ENCODE results near the gene MCL1. TPM values are rescaled to one million over a fixed set of nuclear protein-coding genes. Genes with fewer than 3 reads are reported as not detected.

MCL1 gene
- total and polyA plus RNA-seq, 2 of the 13 experiments (the other 11 are each of a cell fraction or from before 2014, with no cell fraction given), result 69.5 to 125 TPM

DNA sequence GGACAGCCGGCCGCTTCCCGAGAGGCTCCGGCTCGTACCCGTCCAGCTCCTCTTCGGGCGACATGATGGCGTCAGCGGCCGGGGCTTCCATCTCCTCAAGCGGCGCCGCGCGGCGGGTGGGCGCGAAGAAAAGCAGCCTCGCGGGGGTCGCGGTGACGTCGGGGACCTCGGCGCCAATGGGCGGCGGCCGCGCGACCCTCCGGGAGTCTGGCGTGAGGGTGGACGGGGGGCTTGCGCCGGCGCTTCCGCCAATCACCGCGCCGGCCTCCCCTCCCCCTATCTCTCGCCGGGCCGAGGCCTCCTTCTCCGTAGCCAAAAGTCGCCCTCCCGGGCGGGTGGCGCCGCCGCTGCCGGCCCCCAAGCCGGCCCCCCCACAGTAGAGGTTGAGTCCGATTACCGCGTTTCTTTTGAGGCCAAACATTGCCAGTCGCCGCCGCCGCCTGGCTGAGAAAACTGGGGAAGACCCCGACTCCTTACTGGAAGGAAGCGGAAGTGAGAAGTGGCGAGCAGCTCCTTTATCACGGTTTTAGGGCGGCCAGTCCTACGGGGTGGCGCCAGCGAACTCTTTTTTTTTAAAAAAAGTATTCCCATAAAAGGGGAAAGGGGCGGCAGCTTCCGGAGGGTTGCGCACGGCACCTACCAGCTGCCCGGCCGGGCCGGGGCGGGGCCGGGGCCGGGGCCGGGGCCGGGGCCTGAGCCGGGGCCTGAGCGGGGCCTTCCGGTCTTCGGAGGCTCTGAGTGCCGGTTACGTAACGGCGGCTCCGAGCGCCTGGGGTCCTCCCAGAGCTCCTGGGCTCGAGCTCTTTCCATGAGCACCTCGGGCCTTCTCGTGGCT lies at the start of gene MCL1 (continued):
- TF ChIP-seq, protein P1, sequence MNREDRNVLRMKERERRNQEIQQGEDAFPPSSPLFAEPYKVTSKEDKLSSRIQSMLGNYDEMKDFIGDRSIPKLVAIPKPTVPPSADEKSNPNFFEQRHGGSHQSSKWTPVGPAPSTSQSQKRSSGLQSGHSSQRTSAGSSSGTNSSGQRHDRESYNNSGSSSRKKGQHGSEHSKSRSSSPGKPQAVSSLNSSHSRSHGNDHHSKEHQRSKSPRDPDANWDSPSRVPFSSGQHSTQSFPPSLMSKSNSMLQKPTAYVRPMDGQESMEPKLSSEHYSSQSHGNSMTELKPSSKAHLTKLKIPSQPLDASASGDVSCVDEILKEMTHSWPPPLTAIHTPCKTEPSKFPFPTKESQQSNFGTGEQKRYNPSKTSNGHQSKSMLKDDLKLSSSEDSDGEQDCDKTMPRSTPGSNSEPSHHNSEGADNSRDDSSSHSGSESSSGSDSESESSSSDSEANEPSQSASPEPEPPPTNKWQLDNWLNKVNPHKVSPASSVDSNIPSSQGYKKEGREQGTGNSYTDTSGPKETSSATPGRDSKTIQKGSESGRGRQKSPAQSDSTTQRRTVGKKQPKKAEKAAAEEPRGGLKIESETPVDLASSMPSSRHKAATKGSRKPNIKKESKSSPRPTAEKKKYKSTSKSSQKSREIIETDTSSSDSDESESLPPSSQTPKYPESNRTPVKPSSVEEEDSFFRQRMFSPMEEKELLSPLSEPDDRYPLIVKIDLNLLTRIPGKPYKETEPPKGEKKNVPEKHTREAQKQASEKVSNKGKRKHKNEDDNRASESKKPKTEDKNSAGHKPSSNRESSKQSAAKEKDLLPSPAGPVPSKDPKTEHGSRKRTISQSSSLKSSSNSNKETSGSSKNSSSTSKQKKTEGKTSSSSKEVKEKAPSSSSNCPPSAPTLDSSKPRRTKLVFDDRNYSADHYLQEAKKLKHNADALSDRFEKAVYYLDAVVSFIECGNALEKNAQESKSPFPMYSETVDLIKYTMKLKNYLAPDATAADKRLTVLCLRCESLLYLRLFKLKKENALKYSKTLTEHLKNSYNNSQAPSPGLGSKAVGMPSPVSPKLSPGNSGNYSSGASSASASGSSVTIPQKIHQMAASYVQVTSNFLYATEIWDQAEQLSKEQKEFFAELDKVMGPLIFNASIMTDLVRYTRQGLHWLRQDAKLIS (CRISPR knock-in tag; IDR thresholded peaks at IDR 0.05), result peak; percentile 93
- TF ChIP-seq KDM2A (CRISPR knock-in tag; IDR thresholded peaks at IDR 0.05; ENCODE audit: borderline replicate concordance, low read depth) (peak; percentile 56; the same call in 1 of the 2 replicates), ZNF713 (CRISPR knock-in tag; IDR thresholded peaks at IDR 0.05) (no peak), KAT8 (CRISPR knock-in tag; IDR thresholded peaks at IDR 0.05) (peak; percentile 79), ZBTB8A (CRISPR knock-in tag; IDR thresholded peaks at IDR 0.05; ENCODE audit: borderline replicate concordance, low read depth) (no peak), ARID2 (CRISPR knock-in tag; IDR thresholded peaks at IDR 0.05; ENCODE audit: borderline replicate concordance) (peak; percentile 14; the same call in 1 of the 2 replicates), ZNF724P (CRISPR knock-in tag; IDR thresholded peaks at IDR 0.05; ENCODE audit: borderline replicate concordance) (0 out of 2 replicates have a peak, but pooled peaks have one; percentile 4), ZNF431 (CRISPR knock-in tag; IDR thresholded peaks at IDR 0.05; ENCODE audit: borderline replicate concordance, low read depth) (peak; percentile 25), ZSCAN21 (CRISPR knock-in tag; IDR thresholded peaks at IDR 0.05; ENCODE audit: borderline replicate concordance) (peak; percentile 39; the same call in 1 of the 2 replicates), GTF2F1 (IDR thresholded peaks at IDR 0.05; ENCODE audit: low read length) (peak; percentile 98), HDAC1 (CRISPR knock-in tag; IDR thresholded peaks at IDR 0.05) (peak; percentile 70; the same call in 1 of the 2 replicates), ZNF570 (CRISPR knock-in tag; IDR thresholded peaks at IDR 0.05; ENCODE audit: borderline replicate concordance) (no peak), KDM5B (CRISPR knock-in tag; IDR thresholded peaks at IDR 0.05; ENCODE audit: borderline replicate concordance) (peak; percentile 28; the same call in 1 of the 2 replicates), NFYC (CRISPR knock-in tag; IDR thresholded peaks at IDR 0.05) (0 out of 2 replicates have a peak, but pooled peaks have one; percentile 29), ZNF768 (CRISPR knock-in tag; IDR thresholded peaks at IDR 0.05) (peak; percentile 36; the same call in 1 of the 2 replicates), ZKSCAN5 (CRISPR knock-in tag; IDR thresholded peaks at IDR 0.05) (no peak), CREM (IDR thresholded peaks at IDR 0.05) (0 out of 2 replicates have a peak, but pooled peaks have one; percentile 36), CREM (CRISPR knock-in tag; IDR thresholded peaks at IDR 0.05) (0 out of 2 replicates have a peak, but pooled peaks have one; percentile 34), AGO1 (IDR thresholded peaks at IDR 0.05; ENCODE audit: low read depth, low read length, poor library complexity, severe bottlenecking) (peak; percentile 34), HDAC6 (IDR thresholded peaks at IDR 0.05; ENCODE audit: low read depth, low read length) (peak; percentile 94), TFAP4 (IDR thresholded peaks at IDR 0.05; ENCODE audit: borderline replicate concordance, low read depth) (peak; percentile 28; the same call in 1 of the 2 replicates), ZNF703 (CRISPR knock-in tag; IDR thresholded peaks at IDR 0.05; ENCODE audit: borderline replicate concordance) (0 out of 2 replicates have a peak, but pooled peaks have one; percentile 14)
- TF ChIP-seq, protein P2, sequence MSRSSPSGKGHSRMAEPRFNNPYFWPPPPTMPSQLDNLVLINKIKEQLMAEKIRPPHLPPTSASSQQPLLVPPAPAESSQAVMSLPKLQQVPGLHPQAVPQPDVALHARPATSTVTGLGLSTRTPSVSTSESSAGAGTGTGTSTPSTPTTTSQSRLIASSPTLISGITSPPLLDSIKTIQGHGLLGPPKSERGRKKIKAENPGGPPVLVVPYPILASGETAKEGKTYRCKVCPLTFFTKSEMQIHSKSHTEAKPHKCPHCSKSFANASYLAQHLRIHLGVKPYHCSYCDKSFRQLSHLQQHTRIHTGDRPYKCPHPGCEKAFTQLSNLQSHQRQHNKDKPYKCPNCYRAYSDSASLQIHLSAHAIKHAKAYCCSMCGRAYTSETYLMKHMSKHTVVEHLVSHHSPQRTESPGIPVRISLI (CRISPR knock-in tag; IDR thresholded peaks at IDR 0.05; ENCODE audit: borderline replicate concordance), result peak; percentile 94
